Activated naive CD4-positive, alpha-beta T cell treated with Interleukin-2 at 50 U/mL for 16 hours (primary cell): ENCODE results near the gene CFAP74.
A peak's percentile ranks its signal among the peaks of the same experiment; 100 is the strongest.

Experiments used
- DNase-seq: peaks from one replicate; pipeline ENCODE4 v3.0.0-alpha.2; 2020

CFAP74 gene

GRCh38 chr1:1926886-1927660 is 76.5 kb downstream of the CFAP74 start:
- DNase-seq, result no peak

GRCh38 chr1:1926346-1926811 is 77.2 kb downstream of the CFAP74 start:
- no peak for DNase-seq

GRCh38 chr1:1925437-1926345 is 77.9 kb downstream of the CFAP74 start:
- no peak for DNase-seq

GRCh38 chr1:1924849-1925248 is 78.7 kb downstream of the CFAP74 start:
- DNase-seq, result no peak

- DNase-seq, result no peak
These were observed 79.2 kb downstream of the CFAP74 start for GRCh38 chr1:1924386-1924785.

GRCh38 chr1:1922956-1923833 is 80.4 kb downstream of the CFAP74 start:
- no peak for DNase-seq

GRCh38 chr1:1922702-1922955 is 81.0 kb downstream of the CFAP74 start:
- DNase-seq, result no peak

- DNase-seq, result no peak
These were observed 81.5 kb downstream of the CFAP74 start for GRCh38 chr1:1921901-1922701.

GRCh38 chr1:1921459-1921862 is 82.1 kb downstream of the CFAP74 start:
- DNase-seq, result no peak

GRCh38 chr1:1920608-1921458 is 82.8 kb downstream of the CFAP74 start:
- DNase-seq, result no peak

GRCh38 chr1:1920057-1920607 is 83.5 kb downstream of the CFAP74 start:
- no peak for DNase-seq

GRCh38 chr1:1919304-1920056 is 84.1 kb downstream of the CFAP74 start:
- DNase-seq, result peak; percentile 97

GRCh38 chr1:1918901-1919303 is 84.7 kb downstream of the CFAP74 start, which contains the start of gene TMEM52:
TMEM52 (minus strand) TSS chr1:1919279; CDS start chr1:1919265, 14 bp downstream.
- DNase-seq, result no peak

- no peak for DNase-seq
These were observed 85.3 kb downstream of the CFAP74 start for GRCh38 chr1:1917995-1918900.

GRCh38 chr1:1917304-1917976 is 86.1 kb downstream of the CFAP74 start:
- no peak for DNase-seq

GRCh38 chr1:1916851-1917251 is 86.7 kb downstream of the CFAP74 start:
- no peak for DNase-seq

- no peak for DNase-seq
These were observed 87.4 kb downstream of the CFAP74 start for GRCh38 chr1:1915911-1916840.
